ENCODE measurements around the gene SFTPD. TPM values are rescaled to one million over a fixed set of nuclear protein-coding genes. Genes with fewer than 3 reads are reported as not detected.

SFTPD gene
- total RNA-seq, 1 donor from 2014 or later: not detected

GRCh38 chr10:79983286-79983909 is 34.5 kb upstream of the SFTPD start:
- H3K4me3 ChIP-seq (ENCODE audit: low read depth, low read length): no peak overlapping the region
- no peak for DNase-seq (ENCODE audit: low read depth)
- no peak for TF ChIP-seq CTCF (conservative IDR thresholded peaks at IDR 0.05; ENCODE audit: low read depth, low read length)

GRCh38 chr10:79982861-79983260 is 34.0 kb upstream of the SFTPD start:
- H3K4me3 ChIP-seq (ENCODE audit: low read depth, low read length): peak overlapping the region; percentile 72
- TF ChIP-seq CTCF (conservative IDR thresholded peaks at IDR 0.05; ENCODE audit: low read depth, low read length): no peak
- no peak for DNase-seq (ENCODE audit: low read depth)

GRCh38 chr10:79982362-79982800 is 33.5 kb upstream of the SFTPD start:
- no peak for TF ChIP-seq CTCF (conservative IDR thresholded peaks at IDR 0.05; ENCODE audit: low read depth, low read length)
- no peak for DNase-seq (ENCODE audit: low read depth)
- H3K4me3 ChIP-seq (ENCODE audit: low read depth, low read length): peak overlapping the region; percentile 72

GRCh38 chr10:79981450-79982361 is 32.8 kb upstream of the SFTPD start:
- peak overlapping the region; percentile 72 for H3K4me3 ChIP-seq (ENCODE audit: low read depth, low read length)
- DNase-seq (ENCODE audit: low read depth): no peak
- TF ChIP-seq CTCF (conservative IDR thresholded peaks at IDR 0.05; ENCODE audit: low read depth, low read length): peak; percentile 10

GRCh38 chr10:79980711-79981110 is 31.8 kb upstream of the SFTPD start:
- no peak for DNase-seq (ENCODE audit: low read depth)
- no peak for TF ChIP-seq CTCF (conservative IDR thresholded peaks at IDR 0.05; ENCODE audit: low read depth, low read length)
- no peak overlapping the region for H3K4me3 ChIP-seq (ENCODE audit: low read depth, low read length)

- no peak for DNase-seq (ENCODE audit: low read depth)
- TF ChIP-seq CTCF (conservative IDR thresholded peaks at IDR 0.05; ENCODE audit: low read depth, low read length): no peak
- no peak overlapping the region for H3K4me3 ChIP-seq (ENCODE audit: low read depth, low read length)
Observed at GRCh38 chr10:79979976-79980687, 31.2 kb upstream of the SFTPD start.

Measured in epithelial cell of proximal tubule (primary cell).